GM12878 (cell line): ENCODE measurements around the gene MYCN. TPM values are rescaled to one million over a fixed set of nuclear protein-coding genes. Genes with fewer than 3 reads are reported as not detected.

Experiments used
- ATAC-seq: fragments of 200-7000 bp; cut with Tn5 transposase; 3 replicates; pipeline ENCODE4 v1.9.1; 2020; ENCODE audit warnings: mild to moderate bottlenecking, moderate library complexity
- BruUV-seq: library from RNA; stranded (reverse); fragments of 400-500 nt; replicated peaks from 2 replicates; lab custom pipeline; 2021; lab: Mats Ljungman, UMichigan
- CTCF ChIA-PET: fragments of 300-600 bp; sonication (Branson Sonifier 250); formaldehyde crosslinking; extraction: SDS; loops from one replicate; lab custom pipeline; 2021; ENCODE audit warnings: inconsistent platforms; lab: Yijun Ruan, JAX
- POLR2A ChIA-PET: fragments of 350-600 bp; formaldehyde crosslinking; extraction: SDS; loops from one replicate; lab custom pipeline; 2021; ENCODE audit warnings: inconsistent platforms; lab: Charles Lee
- RAD21 ChIA-PET: fragments of 300-600 bp; sonication (Branson Sonifier 250); formaldehyde crosslinking; loops from one replicate; lab custom pipeline; 2023; ENCODE audit warnings: antibody characterized with exemption; ENCODE audit not compliant: unreplicated experiment; lab: Charles Lee
- SMC1A ChIA-PET: fragments of 300-600 bp; sonication (Branson Sonifier 250); formaldehyde crosslinking; loops from one replicate; lab custom pipeline; 2023; ENCODE audit not compliant: unreplicated experiment, uncharacterized antibody; lab: Charles Lee
- DNase-seq: peaks from one replicate; pipeline ENCODE4 v3.0.0-alpha.2; 2011; ENCODE audit warnings: low read depth, low spot score
- FAIRE-seq: peaks from 3 replicates; lab custom pipeline; 2011; peaks lifted over from hg19 to GRCh38; lab: Jason Lieb, UNC
- H2AFZ ChIP-seq: 2 replicates; pipeline ENCODE4 v1.6.0; 2011; ENCODE audit warnings: low read depth, low read length, control low read depth; ENCODE audit not compliant: control insufficient read depth
- H3K27ac ChIP-seq: 2 replicates; pipeline ENCODE4 v1.5.1; 2011; ENCODE audit warnings: control low read depth; ENCODE audit not compliant: control insufficient read depth, insufficient read depth
- H3K27me3 ChIP-seq, 2 experiments: replicated peaks in 1 of 2; 2 replicates each; pipeline versions ENCODE4 v1.6.0 to v1.6.1; 2011; ENCODE audit warnings: low read length in 1 of 2; ENCODE audit not compliant: control insufficient read depth in 2 of 2, insufficient read depth in 2 of 2
- H3K36me3 ChIP-seq, 2 experiments: 2 replicates each; pipeline ENCODE4 v1.5.1; 2011; ENCODE audit warnings: low read length in 1 of 2; ENCODE audit not compliant: control insufficient read depth in 2 of 2, insufficient read depth in 2 of 2
- H3K4me1 ChIP-seq: 2 replicates; pipeline ENCODE4 v1.6.1; 2011; ENCODE audit warnings: mild to moderate bottlenecking, low read length, moderate library complexity, mixed read lengths; ENCODE audit not compliant: control insufficient read depth, insufficient read depth
- H3K4me2 ChIP-seq: 2 replicates; pipeline ENCODE4 v1.6.0; 2011; ENCODE audit warnings: control low read depth; ENCODE audit not compliant: control insufficient read depth, insufficient read depth
- H3K4me3 ChIP-seq: fragments of 200-600 bp; sonication (generic); 2 replicates; pipeline ENCODE4 v1.5.1; 2016
- H3K79me2 ChIP-seq: 2 replicates; pipeline ENCODE4 v1.6.0; 2011; ENCODE audit warnings: low read length; ENCODE audit not compliant: control insufficient read depth, insufficient read depth
- H3K9ac ChIP-seq: 2 replicates; pipeline ENCODE4 v1.8.0; 2011; ENCODE audit warnings: low read length, control low read depth, mixed read lengths; ENCODE audit not compliant: control insufficient read depth, insufficient read depth
- H3K9me3 ChIP-seq: replicated peaks from 3 replicates; pipeline ENCODE4 v1.5.1; 2011; ENCODE audit warnings: mild to moderate bottlenecking, low read length; ENCODE audit not compliant: control insufficient read depth, insufficient read depth
- H4K20me1 ChIP-seq: 2 replicates; pipeline ENCODE4 v1.6.0; 2011; ENCODE audit not compliant: control insufficient read depth, insufficient read depth
- DPF2 ChIP-seq: fragments of 450-650 bp; IDR thresholded peaks from 2 replicates; pipeline ENCODE4 v1.6.1; 2017; ENCODE audit warnings: mild to moderate bottlenecking
- FOXM1 ChIP-seq: IDR thresholded peaks from 2 replicates; pipeline ENCODE4 v1.6.1; 2012; ENCODE audit warnings: low read depth, mild to moderate bottlenecking, inconsistent platforms, low read length, moderate library complexity
- POLR2AphosphoS5 ChIP-seq: IDR thresholded peaks from 2 replicates; pipeline ENCODE4 v1.6.1; 2011; ENCODE audit warnings: mild to moderate bottlenecking, low read length, inconsistent platforms
- POU2F2 ChIP-seq: IDR thresholded peaks from 3 replicates; pipeline ENCODE4 v1.6.1; 2011; ENCODE audit warnings: low read depth, mild to moderate bottlenecking, low read length, borderline replicate concordance
- RCOR1 ChIP-seq: conservative IDR thresholded peaks from 2 replicates; pipeline ENCODE4 v1.6.1; 2012; ENCODE audit warnings: low read depth, low read length, improper control_type of control experiment
- TARDBP ChIP-seq: IDR thresholded peaks from 2 replicates; pipeline ENCODE4 v1.6.1; 2016; ENCODE audit warnings: borderline replicate concordance
- ZBED1 ChIP-seq: IDR thresholded peaks from 2 replicates; pipeline ENCODE4 v1.6.1; 2016; ENCODE audit warnings: borderline replicate concordance
- WGBS: methylation state at CpG from one replicate; pipeline ENCODE4 v1.1.6; 2016; ENCODE audit warnings: low lambda C conversion rate; ENCODE audit not compliant: insufficient replicate concordance, insufficient coverage; ENCODE audit errors: missing lambda C conversion rate; 5-methylcytosine and 5-hydroxymethylcytosine counted together
- in situ Hi-C: fragments of 300-500 bp; cut with MboI; formaldehyde crosslinking; loops from 9 replicates; pipeline ENCODE4 v1.14.3; 2018; ENCODE audit warnings: mixed read lengths
- intact Hi-C: fragments of 100-400 bp; cut with micrococcal nuclease; formaldehyde crosslinking; loops from one replicate; pipeline ENCODE4 v1.14.2; 2022; ENCODE audit not compliant: unreplicated experiment
- polyA plus RNA-seq, 11 experiments: library from polyadenylated mRNA; depleted of rRNA in 4 of 11; unstranded in 6 of 11; stranded (reverse) in 5 of 11; fragments of >200 nt; fragmentation: Nextera tagmentation in 4 of 11; fragmentation: Illumina TruSeq in 1 of 11; extraction: Ambion mirVana in 4 of 11; extraction: Trizol in 1 of 11; gene quantifications; 1 replicate in 1 of 11; 2 replicates in 10 of 11; pipeline versions ENCODE4 v1.2.1 to v1.2.3, GENCODE V29; 2011 to 2016; ENCODE audit warnings: inconsistent platforms in 2 of 11, missing spikeins in 2 of 11, low read depth in 1 of 11
- total RNA-seq, 4 experiments: library from RNA; depleted of rRNA in 3 of 4; stranded (reverse); fragments of >200 nt in 3 of 4; fragmentation: Illumina TruSeq in 1 of 4; extraction: Trizol in 1 of 4; gene quantifications; 2 replicates each; pipeline versions ENCODE4 v1.2.1 to v1.2.3, GENCODE V29; 2013 to 2021

MYCN gene
- total and polyA plus RNA-seq, 10 of the 15 experiments (the other 5 are each of a cell fraction or from before 2014, with no cell fraction given): not detected

DNA sequence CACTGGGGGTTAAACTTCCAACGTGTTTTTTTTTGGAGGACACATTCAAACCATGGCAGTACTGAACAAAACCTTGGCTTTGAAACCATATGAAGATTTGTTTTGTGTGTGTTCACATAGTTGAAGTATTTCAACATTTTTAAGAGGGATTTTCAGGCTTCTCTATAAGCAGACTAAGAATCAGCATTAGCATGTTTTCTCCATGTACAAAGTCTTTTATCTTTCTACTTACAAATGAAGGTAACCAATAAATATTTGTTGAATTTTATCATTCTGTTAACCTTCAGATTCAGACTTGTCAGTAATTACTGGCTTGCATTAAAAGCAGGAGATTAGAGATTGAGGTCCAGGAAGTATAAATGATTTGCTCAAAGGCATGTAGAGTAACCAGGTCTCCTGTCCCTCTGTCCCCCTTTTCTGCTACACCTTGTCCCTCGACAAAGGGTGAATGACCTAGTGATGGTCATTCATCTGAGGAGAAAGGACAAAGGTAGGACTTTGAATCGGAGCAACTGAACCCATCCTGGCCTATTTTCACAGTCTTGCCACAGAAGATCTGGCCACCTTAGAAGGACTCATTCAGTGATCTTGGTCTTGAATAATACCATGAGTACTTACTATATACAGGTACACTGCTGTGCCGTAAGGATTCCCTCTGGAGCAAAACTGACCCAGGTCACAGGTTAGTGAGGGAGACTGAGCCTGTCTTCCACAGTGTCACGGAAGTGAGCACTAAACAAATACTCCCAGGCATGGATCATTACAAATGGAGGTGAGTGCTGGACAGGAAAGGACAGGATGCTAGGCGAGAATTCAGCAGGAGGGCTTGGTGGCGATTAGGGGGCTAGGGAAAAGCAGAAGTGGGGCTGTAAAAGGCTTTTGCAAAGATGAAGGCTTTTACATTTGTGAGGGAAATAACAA lies 2.2 kb upstream of the MYCN start:
- intact Hi-C loops: loop anchor here (2.0 kb wide), 1 partner anchor 671 kb away; no protein-coding TSS in a partner anchor
- ChIA-PET CTCF (no interaction called here), SMC1A (no interaction called here), POLR2A (no interaction called here), RAD21 (no interaction called here)
- Histone ChIP-seq H3K79me2 (no peaks in the 10 kb centered on the region), H3K4me1 (no peaks in the 10 kb centered on the region), H3K4me3 (no peak overlapping the region), H3K9ac (no peak overlapping the region), H3K27me3 (peaks cover 8 to 10% of the 10 kb centered on the region in 2 experiments; a peak in 3 of 4 replicates), H3K4me2 (no peak overlapping the region), H2AFZ (no peak overlapping the region), H3K27ac (no peak overlapping the region), H3K9me3 (no peaks in the 10 kb centered on the region), H3K36me3 (no peaks in the 10 kb centered on the region), H4K20me1 (no peaks in the 10 kb centered on the region)
- in situ Hi-C loops: loop anchor here (5.0 to 25.0 kb wide), 2 partner anchors 674 to 824 kb away; no protein-coding TSS in a partner anchor
- BruUV-seq: no TSS peak
- DNase-seq (no peak), ATAC-seq (no peak), FAIRE-seq (no peak)
- no peak for TF ChIP-seq ZBED1
- TF ChIP-seq POLR2AphosphoS5: no peak
- no peak for TF ChIP-seq POU2F2
- TF ChIP-seq TARDBP: no peak
- no peak for TF ChIP-seq RCOR1
- no peak for TF ChIP-seq FOXM1
- no peak for TF ChIP-seq DPF2
- 25% methylated on average over 7 of the region's 7 CpGs for WGBS
